Activated gamma-delta T cell treated with Interleukin-2 at 50 U/mL for 16 hours (primary cell): ENCODE measurements around the gene COL7A1.

Experiments
- DNase-seq: peaks from one replicate; pipeline ENCODE4 v3.0.0-alpha.2; 2020

The COL7A1 gene

DNA sequence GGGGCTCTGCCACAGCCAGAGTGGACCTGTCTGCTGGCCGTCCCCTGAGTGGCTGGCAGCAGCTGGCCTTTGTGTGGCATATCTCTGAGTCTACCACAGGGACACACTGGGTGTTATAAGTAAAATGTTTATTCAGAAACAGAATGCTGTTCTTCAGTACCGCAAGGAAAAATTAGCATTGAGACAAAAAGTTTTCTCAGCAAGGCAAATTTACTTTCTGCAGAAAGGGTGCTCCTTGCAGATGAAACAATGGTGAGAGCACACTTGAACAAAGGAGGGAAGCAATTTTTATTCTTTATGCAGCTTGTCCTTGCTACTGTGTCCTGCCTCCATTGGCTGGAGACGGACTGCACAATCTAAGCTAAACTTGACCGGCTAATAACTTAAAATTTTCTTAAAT lies 22.4 kb upstream of the COL7A1 start:
- no peak for DNase-seq

- DNase-seq, result no peak
Measured at GRCh38 chr3:48614044-48614443, 18.9 kb upstream of the COL7A1 start.

DNA sequence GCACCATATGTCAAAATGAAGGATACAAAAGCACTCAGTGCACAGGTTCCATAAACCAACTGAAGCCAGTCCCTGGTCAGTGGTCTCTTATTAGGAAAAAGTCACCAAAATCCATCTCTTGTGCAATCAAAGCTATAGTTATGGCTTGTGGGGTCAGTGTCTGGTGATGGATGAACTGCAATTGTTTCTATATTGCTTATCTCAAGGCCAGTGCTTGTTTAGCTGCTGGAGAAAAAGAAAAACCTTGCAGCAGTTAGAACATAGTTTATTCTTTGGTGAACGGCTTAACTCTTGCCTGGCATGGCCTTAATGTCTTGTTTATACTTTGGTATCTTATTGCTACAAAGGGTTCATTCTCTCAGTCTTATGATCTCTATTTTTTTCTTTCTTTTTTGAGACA lies 17.2 kb upstream of the COL7A1 start:
- no peak for DNase-seq

DNA sequence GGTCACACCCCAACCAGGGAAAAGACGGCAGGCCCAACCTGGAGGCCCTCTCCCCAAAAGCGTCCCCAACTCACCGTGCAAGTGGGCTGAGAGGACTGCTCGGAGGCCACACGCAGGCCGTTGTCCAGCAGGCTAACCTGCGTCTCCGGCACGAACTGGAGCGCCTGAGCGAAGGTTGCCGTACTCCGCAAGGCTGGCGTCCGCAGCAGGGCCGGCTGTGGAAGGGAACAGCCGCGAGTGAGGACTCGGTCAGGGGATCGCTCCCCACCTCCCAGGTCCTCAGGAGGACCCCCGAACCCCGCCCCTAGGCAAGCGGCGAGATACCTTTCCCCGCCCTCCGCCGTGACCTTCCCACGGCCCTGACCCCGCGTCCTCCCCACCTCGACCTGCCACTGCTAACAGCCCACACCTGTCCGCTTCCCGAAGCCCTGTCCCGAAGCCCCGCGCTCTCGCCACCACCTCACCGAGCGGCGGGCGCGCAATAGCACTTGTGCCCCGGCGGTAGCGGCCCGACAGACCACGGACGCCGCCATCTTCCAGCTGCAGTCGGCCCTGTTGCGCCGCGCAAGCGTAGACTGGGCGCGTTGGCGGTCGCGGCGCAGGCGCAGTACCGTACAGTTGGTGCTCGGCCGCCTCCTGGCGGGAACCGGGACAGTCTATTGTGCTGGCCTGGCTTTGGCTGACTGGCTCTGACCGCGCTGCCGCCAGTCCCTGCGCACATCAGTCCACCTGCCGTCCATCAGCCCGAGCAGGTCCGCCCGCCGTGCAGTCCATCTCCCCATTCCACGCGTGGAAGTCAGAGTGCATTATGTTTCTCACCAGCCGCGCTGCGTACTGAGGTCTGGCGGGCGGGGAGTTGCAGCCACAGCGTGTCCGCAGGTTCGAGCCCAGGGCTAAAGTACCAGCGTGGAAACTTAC lies 14.2 kb upstream of the COL7A1 start, which contains the start of gene UQCRC1:
Gene UQCRC1, minus strand, starts transcription at position 559 of the 918 bp plus-strand sequence. Its CDS starts 26 bp downstream, at position 533.
- peak; percentile 89 for DNase-seq

- no peak for DNase-seq
Measured at GRCh38 chr3:48607519-48607918, 12.4 kb upstream of the COL7A1 start.

- DNase-seq, result no peak
Measured at GRCh38 chr3:48601622-48601994, 6.5 kb upstream of the COL7A1 start.

- no peak for DNase-seq
Measured at GRCh38 chr3:48600711-48601621, 5.8 kb upstream of the COL7A1 start.

GRCh38 chr3:48599509-48600285 lies 4.6 kb upstream of the COL7A1 start:
- no peak for DNase-seq

DNA sequence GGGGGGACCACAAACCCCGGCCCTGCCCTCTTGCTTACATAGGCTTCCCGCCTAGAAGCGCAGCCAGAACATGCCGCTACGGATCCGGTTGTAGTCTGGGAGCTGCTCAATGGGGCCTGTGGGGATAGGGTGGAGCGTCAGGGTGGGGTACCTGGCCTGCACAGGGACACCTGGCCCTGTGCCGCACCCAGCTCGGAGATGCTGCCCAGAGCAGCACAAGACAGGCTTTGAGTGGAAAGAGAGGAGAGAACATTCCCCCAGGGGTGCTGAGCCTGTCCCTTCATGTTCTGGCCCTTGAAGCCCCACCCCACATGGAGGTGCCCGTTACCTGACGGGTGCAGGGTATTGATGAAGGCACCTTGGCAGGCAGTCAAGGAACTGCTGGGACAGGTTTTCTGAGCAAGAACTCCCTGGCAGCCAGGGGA lies 4.0 kb upstream of the COL7A1 start:
- DNase-seq, result no peak

GRCh38 chr3:48598323-48599076 lies 3.4 kb upstream of the COL7A1 start:
- no peak for DNase-seq

- no peak for DNase-seq
Measured at GRCh38 chr3:48597408-48597800, 2.3 kb upstream of the COL7A1 start.

- no peak for DNase-seq
Measured at GRCh38 chr3:48596676-48597407, 1.7 kb upstream of the COL7A1 start.

- no peak for DNase-seq
Measured at GRCh38 chr3:48596157-48596556, 1.0 kb upstream of the COL7A1 start.

DNA sequence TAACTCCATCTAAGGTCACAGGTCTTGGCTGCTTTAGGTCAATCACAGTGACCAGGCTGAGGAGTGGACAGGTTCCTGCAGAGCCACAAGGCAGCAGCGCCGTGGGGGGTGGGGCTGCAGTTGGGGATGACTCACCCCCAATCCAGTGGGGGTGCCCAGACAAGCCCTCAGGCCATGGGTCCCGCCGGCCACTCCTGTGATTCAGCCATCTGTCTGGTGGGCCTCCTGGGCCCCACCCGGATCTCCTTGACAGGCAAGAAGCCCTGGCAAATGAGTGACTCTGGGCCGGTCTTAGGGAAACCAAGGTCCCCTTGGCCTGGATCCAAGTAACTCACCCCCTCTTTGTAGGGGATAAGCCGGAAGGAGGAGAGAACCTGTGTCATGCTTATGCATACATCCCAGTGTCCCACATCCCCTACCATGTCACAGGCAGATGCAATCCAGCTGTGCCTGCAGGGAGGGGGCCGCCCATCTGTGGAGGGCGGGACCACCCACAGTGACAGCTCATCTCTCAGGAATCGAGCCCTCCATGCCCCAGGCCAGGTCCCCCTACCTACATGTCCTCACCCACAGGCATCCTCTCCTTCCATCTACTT lies 495 bp upstream of the COL7A1 start:
- no peak for DNase-seq

DNA sequence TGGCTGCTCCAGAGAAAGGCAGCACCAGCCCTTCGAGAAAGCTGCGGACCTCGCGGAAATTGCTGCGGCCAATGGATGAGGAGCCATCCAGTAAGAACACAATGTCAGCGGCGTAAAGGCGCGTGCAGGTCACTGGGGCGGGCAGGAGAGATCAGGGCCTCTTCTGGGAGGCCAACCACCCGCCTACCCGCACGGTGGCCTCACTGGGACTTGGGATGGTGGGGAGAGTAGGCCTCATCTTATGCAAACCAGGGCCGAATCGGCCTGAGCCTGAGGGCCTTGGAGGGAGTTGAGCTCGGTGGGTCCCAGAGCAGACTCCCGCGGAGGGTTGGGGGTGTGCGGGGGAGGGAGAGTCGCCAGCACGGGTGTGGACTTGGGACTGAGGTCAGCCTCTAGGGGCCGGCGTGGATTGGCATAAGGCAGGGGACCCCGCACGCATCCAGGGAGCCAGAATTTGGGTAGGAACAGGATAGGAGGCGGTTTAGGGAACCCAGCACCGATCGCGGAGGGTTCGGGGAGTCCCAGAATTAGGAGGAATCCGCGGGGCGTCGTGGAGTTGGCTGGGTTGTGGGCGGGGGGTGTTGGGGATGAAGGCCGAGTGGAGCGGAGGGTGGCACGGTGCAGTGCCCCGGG lies 596 bp downstream of the COL7A1 start:
- DNase-seq, result no peak

GRCh38 chr3:48593337-48593736 lies 1.8 kb downstream of the COL7A1 start:
- DNase-seq, result no peak

GRCh38 chr3:48592519-48593087 lies 2.5 kb downstream of the COL7A1 start:
- DNase-seq, result no peak

GRCh38 chr3:48591886-48592518 lies 3.1 kb downstream of the COL7A1 start:
- no peak for DNase-seq

DNA sequence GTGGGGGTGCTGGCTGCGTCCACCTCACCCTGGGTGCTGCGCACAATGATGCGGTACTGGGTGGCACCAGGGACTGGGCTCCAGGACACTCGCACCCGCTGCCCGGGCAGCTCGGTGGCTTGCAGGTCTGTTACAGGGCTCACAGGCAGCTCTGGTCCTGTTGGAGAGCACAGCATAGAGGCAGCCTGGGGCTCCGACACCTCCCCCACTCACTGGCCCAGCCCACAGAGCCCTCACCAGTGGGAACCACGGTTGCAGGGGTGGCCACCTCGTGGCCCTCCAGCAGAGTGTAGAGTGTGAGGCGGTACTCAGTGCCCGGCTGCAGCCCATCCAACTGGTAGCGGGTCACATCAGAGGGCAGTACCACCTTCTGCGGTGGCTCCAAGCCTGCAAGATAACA lies 3.7 kb downstream of the COL7A1 start:
- no peak for DNase-seq

GRCh38 chr3:48588230-48588629 lies 6.9 kb downstream of the COL7A1 start:
- no peak for DNase-seq
